HepG2 (cell line): ENCODE results near the gene TLR1. TPM values are rescaled to one million over a fixed set of nuclear protein-coding genes. Genes with fewer than 3 reads are reported as not detected.

ENCODE experiments used
- ATAC-seq: fragments of 200-7000 bp; cut with Tn5 transposase; 3 replicates; pipeline ENCODE4 v1.9.1; 2020; ENCODE audit warnings: mild to moderate bottlenecking, moderate library complexity
- BruUV-seq: library from RNA; stranded (reverse); fragments of 400-500 nt; replicated peaks from 2 replicates; lab custom pipeline; 2021; lab: Mats Ljungman, UMichigan
- CTCF ChIA-PET: fragments of 300-600 bp; formaldehyde crosslinking; extraction: SDS; loops from one replicate; lab custom pipeline; 2021; ENCODE audit warnings: low total read pairs, inconsistent platforms, low intra/inter-chr PET ratio; lab: Yijun Ruan, JAX
- POLR2A ChIA-PET: fragments of 350-600 bp; sonication (Branson Sonifier 250); formaldehyde crosslinking; loops from one replicate; lab custom pipeline; 2020; ENCODE audit warnings: antibody characterized with exemption, inconsistent platforms; lab: Yijun Ruan, JAX
- DNase-seq: peaks from one replicate; pipeline ENCODE4 v3.0.0-alpha.2; 2015; ENCODE audit warnings: low spot score
- FAIRE-seq: peaks from 3 replicates; lab custom pipeline; 2011; peaks lifted over from hg19 to GRCh38; lab: Jason Lieb, UNC
- H2AFZ ChIP-seq: one replicate; pipeline ENCODE4 v1.6.1; 2011; ENCODE audit warnings: low read length, inconsistent platforms
- H3K27ac ChIP-seq: fragments of 300-600 bp; 3 replicates; pipeline ENCODE4 v1.8.0; 2011; ENCODE audit warnings: mixed run types, mild to moderate bottlenecking, mixed read lengths, low read length, inconsistent platforms; ENCODE audit not compliant: insufficient read depth; ENCODE audit errors: extremely low read length
- H3K27me3 ChIP-seq, 2 experiments: fragments of 200-600 bp in 1 of 2; 2 replicates in 1 of 2; 3 replicates in 1 of 2; pipeline versions ENCODE4 v1.6.0 to v1.8.0; 2011; ENCODE audit warnings: low read length in 2 of 2, mild to moderate bottlenecking in 2 of 2, moderate library complexity in 2 of 2, inconsistent platforms in 1 of 2; ENCODE audit not compliant: insufficient read depth in 2 of 2, control insufficient read depth in 1 of 2
- H3K36me3 ChIP-seq, 2 experiments: fragments of 200-600 bp in 1 of 2; replicated peaks in 1 of 2; 2 replicates in 1 of 2; 3 replicates in 1 of 2; pipeline versions ENCODE4 v1.5.1 to v1.8.0; 2011; ENCODE audit warnings: low read length in 2 of 2, inconsistent platforms in 1 of 2; ENCODE audit not compliant: insufficient read depth in 2 of 2, control insufficient read depth in 1 of 2
- H3K4me1 ChIP-seq: 2 replicates; pipeline ENCODE4 v1.5.1; 2012; ENCODE audit warnings: low read length, inconsistent platforms; ENCODE audit not compliant: insufficient read depth
- H3K4me2 ChIP-seq: 2 replicates; pipeline ENCODE4 v1.6.0; 2011; ENCODE audit warnings: low read depth, low read length, inconsistent platforms
- H3K4me3 ChIP-seq, 3 experiments: fragments of 200-600 bp in 1 of 3; sonication (generic), shearing (Covaris generic) in 1 of 3; replicated peaks in 1 of 3; 2 replicates each; pipeline ENCODE4 v1.5.1; 2011 to 2016; ENCODE audit warnings: low read length in 3 of 3, inconsistent platforms in 2 of 3, low read depth in 2 of 3, mild to moderate bottlenecking in 2 of 3, control low read depth in 1 of 3, mixed read lengths in 1 of 3; ENCODE audit not compliant: insufficient read depth in 1 of 3
- H3K79me2 ChIP-seq: one replicate; pipeline ENCODE4 v1.6.1; 2011; ENCODE audit warnings: low read length, inconsistent platforms; ENCODE audit not compliant: insufficient read depth
- H3K9ac ChIP-seq: 2 replicates; pipeline ENCODE4 v1.6.0; 2011; ENCODE audit warnings: mild to moderate bottlenecking, low read depth, low read length, inconsistent platforms; ENCODE audit not compliant: insufficient read depth
- H3K9me3 ChIP-seq: 2 replicates; pipeline ENCODE4 v1.5.1; 2012; ENCODE audit warnings: mild to moderate bottlenecking, low read length
- H4K20me1 ChIP-seq: 2 replicates; pipeline ENCODE4 v1.6.0; 2011; ENCODE audit warnings: inconsistent platforms, mild to moderate bottlenecking, low read length, moderate library complexity; ENCODE audit not compliant: insufficient read depth
- BCL6 ChIP-seq: IDR thresholded peaks from 2 replicates; pipeline ENCODE4 v1.6.1; 2016; ENCODE audit warnings: missing genetic modification reagents, missing compliant biosample characterization
- MAZ ChIP-seq, 2 experiments: sonication (generic) in 1 of 2; formaldehyde crosslinking in 1 of 2; IDR thresholded peaks; 2 replicates each; pipeline versions ENCODE4 v1.5.0 to v1.6.1; 2012 to 2020; ENCODE audit warnings: low read depth in 2 of 2, mild to moderate bottlenecking in 2 of 2, borderline replicate concordance in 1 of 2, improper control_type of control experiment in 1 of 2, low read length in 1 of 2, missing genetic modification reagents in 1 of 2, moderate library complexity in 1 of 2
- NFE2L2 ChIP-seq: fragments of 150-350 bp; IDR thresholded peaks from 2 replicates; pipeline ENCODE4 v1.6.1; 2014; ENCODE audit warnings: low read length
- PTBP1 ChIP-seq: fragments of 200-400 bp; formaldehyde crosslinking; IDR thresholded peaks from 2 replicates; pipeline ENCODE4 v1.6.1; 2018; ENCODE audit warnings: low read length, low read depth; ENCODE audit not compliant: poor library complexity, severe bottlenecking
- RARG ChIP-seq: sonication (generic); formaldehyde crosslinking; IDR thresholded peaks from 2 replicates; pipeline ENCODE4 v1.4.0; 2020; ENCODE audit warnings: low read depth, mild to moderate bottlenecking, missing genetic modification reagents
- SRF ChIP-seq: IDR thresholded peaks from 2 replicates; pipeline ENCODE4 v1.6.1; 2011; ENCODE audit warnings: mild to moderate bottlenecking, low read depth, low read length, moderate library complexity
- ZNF570 ChIP-seq: sonication (generic); formaldehyde crosslinking; IDR thresholded peaks from 2 replicates; pipeline ENCODE4 v1.4.0; 2020; ENCODE audit warnings: mild to moderate bottlenecking, missing genetic modification reagents, borderline replicate concordance
- ZNF777 ChIP-seq: sonication (generic); formaldehyde crosslinking; IDR thresholded peaks from 2 replicates; pipeline ENCODE4 v1.4.0; 2020; ENCODE audit warnings: missing genetic modification reagents
- ZSCAN31 ChIP-seq: sonication (generic); formaldehyde crosslinking; IDR thresholded peaks from 2 replicates; pipeline ENCODE4 v1.5.0; 2020; ENCODE audit warnings: low read depth, mild to moderate bottlenecking, missing genetic modification reagents
- WGBS: methylation state at CpG from one replicate; pipeline ENCODE4 v1.1.6; 2017; ENCODE audit warnings: low lambda C conversion rate; 5-methylcytosine and 5-hydroxymethylcytosine counted together
- in situ Hi-C: cut with HindIII; loops from 2 replicates; pipeline ENCODE4 v1.10.0; 2017; ENCODE audit warnings: low pct_unique_long_range_greater_than_20kb; ENCODE audit not compliant: extremely low pct_ligation_motif_present
- intact Hi-C: fragments of 100-400 bp; cut with micrococcal nuclease; formaldehyde crosslinking; loops from one replicate; pipeline ENCODE4 v1.10.0; 2022; ENCODE audit not compliant: unreplicated experiment
- polyA plus RNA-seq, 8 experiments: library from polyadenylated mRNA; depleted of rRNA in 3 of 8; stranded (reverse) in 7 of 8; unstranded in 1 of 8; fragments of >200 nt; fragmentation: Illumina TruSeq in 4 of 8; extraction: Trizol in 4 of 8; gene quantifications; 2 replicates each; pipeline versions ENCODE4 v1.2.1 to v1.2.3, GENCODE V29; 2011 to 2016; ENCODE audit warnings: low read depth in 4 of 8, missing spikeins in 1 of 8, mixed read lengths in 1 of 8; ENCODE audit not compliant: insufficient read depth in 1 of 8
- total RNA-seq, 5 experiments: library from RNA; depleted of rRNA; stranded (reverse); fragments of >200 nt; fragmentation: Illumina TruSeq; extraction: Trizol; gene quantifications; 2 replicates each; pipeline ENCODE4 v1.2.3, GENCODE V29; 2016; ENCODE audit warnings: low read depth in 1 of 5
- TF ChIP-seq, protein P1 (sequence below): sonication (generic); formaldehyde crosslinking; IDR thresholded peaks from 2 replicates; pipeline ENCODE4 v1.5.1; 2020; ENCODE audit warnings: missing genetic modification reagents, mild to moderate bottlenecking, borderline replicate concordance

TLR1 gene
- total and polyA plus RNA-seq, 2 of the 13 experiments (the other 11 are each of a cell fraction or from before 2014, with no cell fraction given), result 0.08 to 0.11 TPM

DNA sequence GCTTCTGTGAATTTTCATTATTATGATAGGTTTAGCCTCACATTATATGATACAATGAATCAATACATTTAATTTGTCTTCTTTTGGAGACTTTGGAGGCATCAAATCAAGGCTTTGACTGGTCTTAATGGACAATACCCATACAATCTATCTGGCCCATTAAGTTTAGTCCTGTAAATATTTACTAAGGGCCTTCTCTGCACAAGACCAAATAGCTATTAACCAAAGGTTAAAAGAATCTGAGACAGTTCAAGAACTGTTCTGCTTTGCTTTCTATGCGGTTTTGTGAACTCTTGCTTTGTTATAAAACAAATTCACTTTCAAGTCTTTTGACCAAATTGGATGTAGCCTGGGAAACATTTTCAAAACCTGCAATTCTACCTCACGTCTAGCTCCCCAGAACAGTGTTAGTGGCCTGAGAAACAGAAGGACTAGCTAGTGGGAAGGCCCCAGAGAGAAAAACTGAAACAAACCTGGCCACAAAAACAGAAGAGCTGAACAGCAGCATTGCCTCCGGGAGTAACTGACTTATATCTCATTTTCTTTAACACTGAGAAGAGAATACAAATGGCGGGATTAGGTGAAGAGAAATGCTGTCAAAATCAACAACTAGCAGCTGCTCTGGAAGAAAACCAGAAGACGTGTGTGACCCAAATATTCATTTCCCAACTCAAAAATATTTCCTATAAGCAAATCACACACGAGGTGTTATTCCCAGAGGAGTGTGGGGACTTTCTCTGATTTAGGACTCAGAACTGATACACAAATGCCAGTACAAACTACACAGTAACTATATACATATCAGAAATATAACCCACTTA lies 548 bp downstream of the TLR1 start:
- POLR2A ChIA-PET, result no interaction called here
- in situ Hi-C loops (no loop called here), intact Hi-C loops (loop anchor here (1.0 kb wide), 1 partner anchor 45 kb away; no protein-coding TSS in a partner anchor)
- no peak for DNase-seq
- peak; percentile 47; the same call in 2 of the 3 replicates for ATAC-seq
- Histone ChIP-seq H2AFZ (peak overlapping the region; percentile 28), H4K20me1 (no peaks in the 10 kb centered on the region), H3K27ac (no peak overlapping the region), H3K9me3 (no peaks in the 10 kb centered on the region; the same call in 1 of the 2 replicates), H3K9ac (no peak overlapping the region), H3K4me2 (peak overlapping the region; percentile 53), H3K4me3 (peak overlapping the region in 1 of 3 experiments; percentile 16; a peak in 2 of 6 replicates), H3K79me2 (no peaks in the 10 kb centered on the region), H3K4me1 (peaks cover 12% of the 10 kb centered on the region), H3K27me3 (peaks cover 0 to 8% of the 10 kb centered on the region in 2 experiments; a peak in 2 of 5 replicates), H3K36me3 (no peaks in the 10 kb centered on the region)
- no TSS peak for BruUV-seq
- CTCF ChIA-PET, result interaction anchor here (1.0 to 1.2 kb wide), 2 partner anchors 21 to 45 kb away, joined by 3 to 5 read pairs; no protein-coding TSS in a partner anchor
- WGBS, result 15% methylated on average over 6 of the region's 6 CpGs
- peak; percentile 37 for FAIRE-seq
- TF ChIP-seq BCL6 (0 out of 2 replicates have a peak, but pooled peaks have one; percentile 30), SRF (no peak)

DNA sequence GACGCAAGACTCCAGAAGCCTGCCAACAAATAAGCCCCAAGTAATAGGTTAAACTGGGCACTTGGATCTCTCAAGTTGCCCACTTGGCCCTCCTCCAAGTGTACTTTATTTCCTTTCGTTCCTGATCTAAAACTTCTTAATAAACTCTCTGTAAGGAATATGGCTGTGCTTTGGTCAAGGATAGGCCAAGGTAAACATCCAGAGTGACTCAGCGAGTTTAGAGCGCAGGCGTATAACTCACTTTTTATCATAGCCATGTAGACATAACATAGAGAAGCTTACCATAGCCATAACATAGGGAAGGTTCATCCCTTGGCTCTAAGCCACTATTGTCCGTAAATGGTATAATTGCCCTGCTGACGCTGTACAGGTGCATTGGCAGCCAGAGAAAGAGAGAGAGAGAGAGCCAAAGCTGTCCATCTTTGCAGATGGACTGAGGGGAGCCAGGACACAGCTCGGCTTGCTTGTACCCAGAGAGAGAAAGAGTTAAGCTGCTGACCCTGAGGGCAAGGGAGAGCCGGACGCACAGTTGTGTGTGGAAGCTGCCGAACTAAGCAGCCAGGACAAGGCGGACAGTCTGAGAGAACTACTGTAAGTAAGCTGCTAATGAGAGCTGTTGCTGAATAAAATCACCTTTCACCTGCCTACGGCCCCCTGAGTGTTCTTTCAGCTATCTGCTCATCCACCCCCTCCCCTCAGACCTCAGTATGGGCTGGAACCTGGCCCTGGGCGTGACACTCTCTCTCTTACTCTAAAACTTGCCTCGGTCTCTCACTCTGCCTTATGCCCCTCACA lies 1.8 kb downstream of the TLR1 start:
- FAIRE-seq (no peak), DNase-seq (no peak), ATAC-seq (no peak)
- WGBS, result 73% methylated on average over 13 of the region's 15 CpGs
- H3K4me1 ChIP-seq, result peaks cover 12% of the 10 kb centered on the region
- TF ChIP-seq ZNF570 (no peak), NFE2L2 (peak; percentile 16; the same call in 1 of the 2 replicates), PTBP1 (no peak), ZSCAN31 (CRISPR knock-in tag) (peak; percentile 33; the same call in 1 of the 2 replicates), MAZ (IDR thresholded peaks at IDR 0.05; ENCODE audit: borderline replicate concordance, low read depth, low read length) (no peak), MAZ (CRISPR knock-in tag; IDR thresholded peaks at IDR 0.05; ENCODE audit: low read depth) (no peak), RARG (CRISPR knock-in tag) (no peak), ZNF777 (CRISPR knock-in tag) (no peak)
- TF ChIP-seq, protein P1, sequence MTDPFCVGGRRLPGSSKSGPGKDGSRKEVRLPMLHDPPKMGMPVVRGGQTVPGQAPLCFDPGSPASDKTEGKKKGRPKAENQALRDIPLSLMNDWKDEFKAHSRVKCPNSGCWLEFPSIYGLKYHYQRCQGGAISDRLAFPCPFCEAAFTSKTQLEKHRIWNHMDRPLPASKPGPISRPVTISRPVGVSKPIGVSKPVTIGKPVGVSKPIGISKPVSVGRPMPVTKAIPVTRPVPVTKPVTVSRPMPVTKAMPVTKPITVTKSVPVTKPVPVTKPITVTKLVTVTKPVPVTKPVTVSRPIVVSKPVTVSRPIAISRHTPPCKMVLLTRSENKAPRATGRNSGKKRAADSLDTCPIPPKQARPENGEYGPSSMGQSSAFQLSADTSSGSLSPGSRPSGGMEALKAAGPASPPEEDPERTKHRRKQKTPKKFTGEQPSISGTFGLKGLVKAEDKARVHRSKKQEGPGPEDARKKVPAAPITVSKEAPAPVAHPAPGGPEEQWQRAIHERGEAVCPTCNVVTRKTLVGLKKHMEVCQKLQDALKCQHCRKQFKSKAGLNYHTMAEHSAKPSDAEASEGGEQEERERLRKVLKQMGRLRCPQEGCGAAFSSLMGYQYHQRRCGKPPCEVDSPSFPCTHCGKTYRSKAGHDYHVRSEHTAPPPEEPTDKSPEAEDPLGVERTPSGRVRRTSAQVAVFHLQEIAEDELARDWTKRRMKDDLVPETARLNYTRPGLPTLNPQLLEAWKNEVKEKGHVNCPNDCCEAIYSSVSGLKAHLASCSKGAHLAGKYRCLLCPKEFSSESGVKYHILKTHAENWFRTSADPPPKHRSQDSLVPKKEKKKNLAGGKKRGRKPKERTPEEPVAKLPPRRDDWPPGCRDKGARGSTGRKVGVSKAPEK, result no peak
- no peaks in the 10 kb centered on the region; the same call in 1 of the 2 replicates for H3K9me3 ChIP-seq
- POLR2A ChIA-PET, result no interaction called here
- no peaks in the 10 kb centered on the region for H4K20me1 ChIP-seq
- H3K9ac ChIP-seq, result no peak overlapping the region
- H3K4me2 ChIP-seq, result no peak overlapping the region
- in situ Hi-C loops, result no loop called here
- H3K27ac ChIP-seq, result no peak overlapping the region
- intact Hi-C loops, result no loop called here
- H3K4me3 ChIP-seq, result no peak overlapping the region
- no TSS peak for BruUV-seq
- no peaks in the 10 kb centered on the region for H3K79me2 ChIP-seq
- CTCF ChIA-PET, result no interaction called here
- no peak overlapping the region for H2AFZ ChIP-seq
- no peaks in the 10 kb centered on the region for H3K36me3 ChIP-seq
- peaks cover 0 to 8% of the 10 kb centered on the region in 2 experiments; a peak in 2 of 5 replicates for H3K27me3 ChIP-seq
